GM12891 (cell line): ENCODE measurements around the gene CFAP46.

ENCODE experiments used
- DNase-seq: peaks from one replicate; pipeline ENCODE4 v3.0.0; 2011; ENCODE audit warnings: low spot score; ENCODE audit not compliant: insufficient read length
- FAIRE-seq: peaks from 2 replicates; lab custom pipeline; 2011; peaks lifted over from hg19 to GRCh38; lab: Jason Lieb, UNC
- PAX5 ChIP-seq: IDR thresholded peaks from 2 replicates; pipeline ENCODE4 v1.6.1; 2011; ENCODE audit warnings: low read length, moderate library complexity, mild to moderate bottlenecking; ENCODE audit not compliant: insufficient read depth, severe bottlenecking
- POLR2A ChIP-seq: IDR thresholded peaks from 2 replicates; pipeline ENCODE4 v1.6.1; 2011; ENCODE audit warnings: low read depth, low read length, control low read depth
- POLR2AphosphoS5 ChIP-seq: IDR thresholded peaks from 2 replicates; pipeline ENCODE4 v1.6.1; 2011; ENCODE audit warnings: low read depth, low read length, control low read depth
- POU2F2 ChIP-seq: IDR thresholded peaks from 2 replicates; pipeline ENCODE4 v1.6.1; 2011; ENCODE audit warnings: low read depth, mild to moderate bottlenecking, control low read depth, low read length, moderate library complexity
- SPI1 ChIP-seq: IDR thresholded peaks from 2 replicates; pipeline ENCODE4 v1.6.1; 2011; ENCODE audit warnings: low read depth, low read length, control low read depth
- TAF1 ChIP-seq: IDR thresholded peaks from 2 replicates; pipeline ENCODE4 v1.6.1; 2011; ENCODE audit warnings: low read depth, low read length, control low read depth

CFAP46 gene

DNA sequence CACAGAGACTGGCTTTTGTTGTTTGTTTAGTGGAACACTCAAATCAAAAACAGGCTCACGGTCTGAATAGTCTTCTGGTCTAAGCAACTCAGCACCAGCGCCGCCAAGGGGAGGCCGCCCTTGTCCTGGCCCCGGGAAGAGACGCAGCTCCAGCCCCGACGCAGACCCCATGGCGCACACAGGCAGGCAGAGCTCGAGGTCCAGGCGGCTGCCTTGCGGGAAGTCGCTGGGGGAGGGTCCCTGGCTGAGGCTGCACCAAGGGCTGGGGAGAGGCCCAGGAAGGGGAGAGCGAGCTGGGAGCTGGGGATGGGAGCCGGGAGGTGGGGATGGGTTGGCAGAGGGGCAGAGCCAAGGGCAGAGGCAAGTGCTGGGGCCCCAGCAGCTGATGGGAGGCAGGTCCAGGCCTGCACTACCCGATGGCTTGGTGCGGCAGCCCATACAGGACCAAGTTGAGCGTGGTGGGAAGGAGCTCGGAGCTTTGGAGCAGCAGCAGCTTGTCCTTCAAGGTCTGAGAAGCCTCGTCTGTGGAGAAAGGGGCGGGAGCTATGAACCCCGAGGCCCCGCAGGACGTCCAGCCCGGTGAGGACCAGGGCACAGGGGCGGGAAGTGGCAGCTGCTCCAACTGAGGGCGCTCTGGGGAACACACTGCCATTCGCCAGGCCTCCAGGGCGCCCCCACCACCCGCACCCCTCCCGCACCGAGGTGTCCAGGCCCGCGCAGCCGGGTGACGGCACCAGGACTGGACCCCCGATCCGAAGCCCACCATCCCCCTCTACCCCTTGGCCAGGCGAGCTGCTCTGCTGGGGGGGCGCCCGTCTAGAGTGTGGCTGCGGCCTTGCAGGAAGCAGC, 133.8 kb downstream of the CFAP46 start:
- DNase-seq (no peak), FAIRE-seq (no peak)
- TF ChIP-seq POLR2AphosphoS5 (no peak), TAF1 (no peak), POLR2A (no peak), SPI1 (no peak), POU2F2 (no peak), PAX5 (no peak)

DNA sequence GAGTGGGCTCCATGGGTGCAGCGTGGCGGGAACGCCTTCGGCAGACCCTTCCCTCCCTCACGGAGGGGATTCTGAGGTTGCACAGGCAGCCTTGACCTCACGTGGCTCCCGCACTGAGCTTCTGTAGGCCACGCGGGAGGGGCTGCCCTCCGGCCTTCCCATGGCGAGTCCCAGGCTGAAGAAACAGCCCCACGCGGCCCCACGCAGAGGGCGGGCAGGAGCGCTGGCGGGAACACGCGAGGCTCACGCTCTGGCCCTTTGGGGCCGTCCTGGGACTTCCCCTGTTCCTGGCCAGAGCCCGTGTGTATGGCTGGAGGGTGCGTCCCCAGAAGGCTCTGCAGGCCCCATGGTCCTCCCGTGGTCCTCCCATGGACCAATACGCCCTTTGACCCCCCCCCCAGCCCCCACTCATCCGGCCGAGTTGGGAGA, 134.7 kb downstream of the CFAP46 start:
- FAIRE-seq (no peak), DNase-seq (no peak)
- no peak for TF ChIP-seq SPI1
- TF ChIP-seq PAX5: no peak
- TF ChIP-seq TAF1: no peak
- no peak for TF ChIP-seq POLR2AphosphoS5
- TF ChIP-seq POU2F2: no peak
- TF ChIP-seq POLR2A: no peak

DNA sequence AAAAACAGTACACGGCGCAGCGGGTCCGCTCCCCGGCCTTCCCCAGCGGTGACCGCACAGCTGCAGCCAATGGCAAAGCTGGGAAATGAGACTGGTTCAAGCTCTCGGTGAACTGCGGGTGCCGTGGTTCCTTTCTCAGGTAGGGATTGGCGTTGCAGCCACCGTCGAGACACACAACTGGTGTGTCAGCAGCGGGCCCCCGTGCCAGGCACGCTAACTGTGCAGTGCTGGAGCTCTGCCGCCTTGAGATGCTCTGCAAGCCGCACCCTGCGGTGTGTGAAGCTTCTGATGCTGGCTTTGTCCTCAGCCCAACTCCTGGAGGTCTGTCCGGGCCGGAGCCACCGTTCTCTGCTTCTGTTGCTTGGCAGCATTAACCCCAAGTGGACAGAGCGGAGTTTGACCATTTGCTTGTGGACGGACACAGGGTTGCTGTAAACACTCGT, 135.8 kb downstream of the CFAP46 start:
- FAIRE-seq (no peak), DNase-seq (no peak)
- TF ChIP-seq POLR2A (no peak), PAX5 (no peak), POU2F2 (no peak), TAF1 (no peak), POLR2AphosphoS5 (no peak), SPI1 (no peak)

- FAIRE-seq (no peak), DNase-seq (no peak)
- TF ChIP-seq PAX5 (no peak), POLR2AphosphoS5 (no peak), TAF1 (no peak), POU2F2 (no peak), POLR2A (no peak), SPI1 (no peak)
These were observed 136.3 kb downstream of the CFAP46 start for GRCh38 chr10:132806110-132806509.

DNA sequence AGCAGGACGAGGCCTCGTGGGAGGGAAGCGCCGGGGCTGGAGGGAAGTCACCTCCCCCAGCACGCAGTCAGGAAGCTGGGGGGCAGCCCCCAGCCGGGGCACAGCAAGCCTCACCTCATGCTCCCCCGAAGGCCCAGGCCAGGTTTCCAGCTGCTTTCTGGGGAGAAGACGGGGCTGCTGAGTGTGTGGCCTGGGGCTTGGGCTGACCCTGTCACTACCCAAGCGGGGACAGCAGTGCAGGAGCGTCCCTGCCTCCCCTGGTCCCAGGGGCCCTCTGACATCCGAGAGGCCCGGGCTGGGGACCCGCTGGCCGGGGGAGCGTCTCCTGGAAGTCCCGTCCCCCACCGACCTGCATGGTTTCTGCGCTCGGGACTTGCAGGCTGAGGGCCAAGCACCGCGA, 136.8 kb downstream of the CFAP46 start:
- TF ChIP-seq POU2F2 (no peak), PAX5 (no peak), TAF1 (no peak), SPI1 (no peak), POLR2AphosphoS5 (no peak), POLR2A (no peak)
- no peak for FAIRE-seq
- no peak for DNase-seq

DNA sequence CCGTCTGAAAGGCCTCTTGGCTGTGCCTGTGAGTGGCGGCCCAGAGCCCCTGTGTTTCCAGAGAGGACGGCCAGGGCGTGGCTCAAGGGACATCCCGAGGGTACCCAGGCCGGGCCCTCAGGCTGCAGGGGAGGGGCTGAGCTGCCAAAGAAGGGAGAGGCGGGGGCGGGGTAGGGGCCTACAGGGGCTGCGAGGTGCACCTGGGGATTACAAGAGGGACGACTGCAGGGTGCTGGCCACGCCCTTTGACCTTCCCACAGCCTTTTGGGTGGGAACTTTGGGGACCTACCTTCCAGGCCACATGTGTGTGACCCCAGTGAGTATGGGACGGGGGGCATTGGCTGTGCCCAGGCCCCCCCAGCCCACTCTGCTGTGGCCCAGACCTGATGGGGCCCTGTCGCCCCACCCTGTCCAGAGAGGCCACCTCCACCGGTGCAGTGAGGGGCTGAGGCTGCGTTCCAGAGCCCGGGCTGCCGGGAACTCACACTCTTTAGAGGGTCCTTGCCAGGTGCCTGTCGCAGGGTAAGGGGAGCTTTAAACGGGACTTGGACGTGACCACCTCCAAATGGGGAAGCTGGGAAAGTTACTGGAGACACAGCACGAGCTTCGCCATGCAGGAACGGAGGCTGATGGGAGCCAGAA, 137.5 kb downstream of the CFAP46 start:
- TF ChIP-seq POLR2A (no peak), POLR2AphosphoS5 (no peak), TAF1 (no peak), PAX5 (no peak), SPI1 (no peak), POU2F2 (no peak)
- no peak for DNase-seq
- no peak for FAIRE-seq

DNA sequence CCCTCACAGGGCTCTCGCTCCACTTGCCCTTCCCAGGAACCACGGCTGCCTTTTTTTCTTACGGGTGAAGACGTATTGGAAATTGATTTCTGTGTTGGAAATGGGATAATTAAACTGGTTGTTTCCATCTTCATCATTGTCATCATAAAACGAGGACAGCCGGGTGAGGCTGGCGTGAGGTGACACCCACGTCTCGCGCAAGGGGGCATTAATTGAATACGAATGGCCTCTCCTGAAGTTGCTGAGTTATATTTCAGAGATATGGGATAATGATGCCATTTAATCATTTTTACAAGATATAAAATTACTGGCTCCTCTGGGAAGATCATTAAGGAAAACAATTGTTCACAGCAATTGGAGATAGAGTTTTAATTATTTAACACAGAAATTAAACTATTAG, 138.1 kb downstream of the CFAP46 start:
- DNase-seq (no peak), FAIRE-seq (no peak)
- TF ChIP-seq SPI1: no peak
- TF ChIP-seq POLR2AphosphoS5: no peak
- TF ChIP-seq PAX5: no peak
- no peak for TF ChIP-seq POU2F2
- TF ChIP-seq TAF1: no peak
- TF ChIP-seq POLR2A: no peak

DNA sequence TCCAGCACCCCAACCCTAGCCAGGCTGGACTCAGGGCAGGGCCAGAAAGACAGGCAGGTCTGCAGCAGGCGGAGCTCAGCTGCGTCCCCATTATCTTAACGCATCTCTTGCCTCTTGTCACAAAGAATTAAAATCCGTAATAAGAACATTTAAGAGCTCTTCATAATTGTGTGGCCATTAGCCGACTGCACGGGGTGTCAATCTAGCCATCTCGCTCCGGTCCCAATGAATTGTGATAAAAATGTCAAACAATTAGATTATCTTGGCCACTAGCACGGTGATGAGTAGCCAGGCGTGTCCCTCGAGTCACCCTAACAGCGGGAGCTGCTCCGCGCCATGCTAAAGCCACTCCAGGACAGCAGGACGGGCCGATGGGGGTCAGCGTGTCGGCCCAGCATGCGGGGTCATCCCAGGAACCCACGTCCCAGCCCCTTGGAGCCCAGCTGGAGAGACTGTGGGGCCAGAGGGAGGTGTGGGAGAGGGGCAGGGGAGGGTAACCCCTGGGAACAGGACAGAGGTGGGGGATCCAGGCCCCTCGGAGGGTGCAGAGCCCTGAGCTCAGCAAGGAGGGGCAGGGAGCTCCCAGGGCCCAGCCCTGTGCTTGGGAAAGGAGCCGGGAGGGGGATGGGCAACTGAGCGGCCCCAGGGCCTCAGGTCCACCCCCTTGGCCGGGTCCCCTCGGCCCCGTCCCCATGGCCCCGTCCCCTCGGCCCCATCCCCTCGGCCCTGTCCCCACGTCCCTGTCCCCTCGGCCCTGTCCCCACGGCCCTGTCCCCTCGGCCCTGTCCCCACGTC, 138.8 kb downstream of the CFAP46 start:
- FAIRE-seq (no peak), DNase-seq (no peak)
- no peak for TF ChIP-seq POLR2A
- no peak for TF ChIP-seq SPI1

DNA sequence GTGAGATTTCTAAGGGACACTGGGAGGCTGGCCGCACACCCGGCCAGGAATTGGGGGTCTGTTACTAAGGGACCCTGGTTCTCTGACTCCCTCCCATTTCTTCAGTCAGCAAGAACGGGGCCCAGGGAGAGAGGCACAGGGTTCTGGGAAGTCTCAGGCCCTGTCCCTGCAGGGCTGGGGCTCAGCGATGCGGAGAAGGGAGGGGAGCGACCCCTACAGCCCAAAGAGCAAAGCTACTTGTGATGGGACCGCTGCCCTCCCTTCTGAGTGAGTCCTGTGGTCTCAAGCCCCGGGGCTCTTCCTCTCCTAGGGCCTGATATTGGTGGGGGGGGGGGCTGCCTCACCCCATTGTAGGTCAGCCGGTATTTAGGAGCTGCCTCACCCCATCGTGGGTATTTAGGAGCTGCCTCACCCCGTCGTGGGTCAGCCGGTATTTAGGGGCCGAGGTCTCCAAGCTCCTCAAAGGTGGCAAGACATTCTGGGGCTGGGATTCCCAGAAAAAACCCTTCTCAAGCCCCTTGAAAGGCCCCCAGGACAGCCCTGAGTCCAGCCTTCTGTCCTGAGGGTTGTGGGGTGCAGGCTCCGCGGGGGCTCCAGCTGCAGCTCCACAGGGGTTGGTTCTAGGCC, 139.6 kb downstream of the CFAP46 start:
- FAIRE-seq (no peak), DNase-seq (no peak)
- TF ChIP-seq PAX5 (no peak), POLR2A (no peak), POLR2AphosphoS5 (no peak), SPI1 (no peak), TAF1 (no peak), POU2F2 (no peak)
